ENCODE data around the gene DBX2.
"Not testable (repeated sequence)": the region's sequence is repeated elsewhere in the genome, so short reads cannot be mapped to it uniquely, and the experiment has no call there.

The DBX2 gene

DNA sequence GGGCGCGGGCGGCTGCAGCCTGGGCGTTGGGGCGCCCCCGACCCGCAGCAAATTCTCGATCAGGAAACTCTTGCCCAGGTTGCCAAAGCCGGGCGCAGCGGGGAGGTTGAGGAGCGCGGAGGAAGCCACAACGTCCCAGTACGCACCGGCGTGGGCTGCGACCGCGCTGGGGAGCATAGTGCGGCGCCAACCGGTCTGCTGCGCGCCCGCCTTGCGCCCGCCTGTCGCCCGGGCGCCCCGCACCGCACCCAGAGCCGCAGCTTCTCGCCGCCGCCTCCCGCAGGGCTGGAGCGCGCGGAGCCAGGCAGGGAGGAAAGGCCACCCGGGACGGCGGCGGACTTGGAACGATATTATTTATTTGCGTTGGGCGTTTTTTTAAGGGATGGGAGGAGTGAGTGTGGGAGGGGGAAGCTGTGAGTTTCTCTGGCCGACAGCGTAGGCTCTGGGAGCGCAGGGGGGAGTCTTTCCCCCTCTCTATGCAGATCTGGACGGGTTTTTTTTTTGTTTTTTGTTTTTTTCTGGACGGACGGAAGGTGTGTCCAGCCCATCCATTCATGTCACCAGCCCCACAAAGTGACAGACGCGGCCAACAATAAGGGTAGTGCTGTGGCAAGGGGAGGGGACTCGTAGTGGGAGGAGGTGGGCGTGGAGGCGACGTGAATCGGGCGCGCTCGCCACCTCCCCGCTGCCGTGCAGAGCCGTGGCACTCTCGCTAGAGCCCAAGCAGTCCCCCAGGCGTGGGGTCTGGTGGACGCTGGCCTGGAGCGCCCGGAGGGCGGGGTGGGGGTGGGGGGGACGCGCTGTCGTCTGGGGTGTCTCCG lies at the start of gene DBX2:
TSS of gene DBX2 (minus strand) at position 349 of the 821 bp plus-strand sequence. CDS start at position 177, 172 bp downstream.
- DNase-seq: no peak

DNA sequence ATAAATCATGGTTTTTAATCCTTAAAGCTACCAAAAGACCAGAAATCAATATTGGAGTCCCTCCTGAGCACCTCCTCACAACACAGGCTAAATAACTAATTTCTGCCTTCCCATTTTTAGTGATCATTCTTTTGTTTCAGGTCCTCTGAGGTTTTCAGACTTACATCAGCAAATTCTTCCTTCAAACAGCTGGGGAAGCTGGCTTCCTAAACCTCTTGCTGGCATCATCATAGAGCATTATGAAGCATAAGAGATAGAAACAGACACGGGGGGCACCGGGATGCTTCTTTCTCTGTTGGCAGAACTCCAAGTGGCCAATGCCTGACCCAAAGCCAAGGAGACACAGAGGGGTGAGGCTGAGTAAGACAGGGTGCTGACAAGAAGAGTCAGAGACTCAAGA lies 47.9 kb upstream of the DBX2 start:
- no peak for DNase-seq

DNA sequence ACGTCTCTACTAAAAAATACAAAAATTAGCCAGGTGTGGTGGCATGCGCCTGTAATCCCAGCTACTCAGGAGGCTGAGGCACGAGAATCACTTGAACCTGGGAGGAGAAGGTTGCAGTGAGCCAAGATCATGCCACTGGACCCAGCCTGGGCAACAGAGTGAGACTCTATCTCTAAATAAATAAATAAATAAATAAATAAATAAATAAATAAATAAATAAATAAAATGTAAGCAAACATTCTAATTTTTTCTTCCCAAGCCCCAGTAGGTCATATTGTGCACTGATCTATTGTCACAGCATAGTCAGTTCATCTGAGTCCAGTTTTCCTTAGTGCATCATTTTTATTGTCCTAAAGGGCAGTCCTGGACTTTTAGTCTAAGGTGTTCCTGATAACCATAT lies 44.5 kb upstream of the DBX2 start:
- not testable (repeated sequence) for DNase-seq

DNA sequence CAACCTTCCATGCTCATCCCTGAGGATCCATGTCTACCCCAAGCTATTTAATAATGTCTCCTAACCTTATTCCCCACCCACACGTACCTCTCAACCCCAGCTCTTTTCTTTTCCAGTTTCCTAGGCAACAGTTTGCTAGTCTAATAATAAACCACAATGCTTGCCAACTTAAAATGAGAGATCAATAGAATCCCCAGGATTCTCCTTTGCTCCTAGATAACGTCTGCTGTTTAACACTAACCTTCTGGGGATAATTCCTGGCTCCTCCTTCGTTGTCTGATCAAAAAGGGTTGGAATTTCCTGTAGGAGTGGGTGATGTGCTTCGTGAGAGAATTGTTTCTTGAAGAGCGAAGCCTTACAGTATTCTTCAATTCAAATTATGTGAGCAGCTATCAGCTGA lies 42.2 kb upstream of the DBX2 start:
- DNase-seq: no peak

DNA sequence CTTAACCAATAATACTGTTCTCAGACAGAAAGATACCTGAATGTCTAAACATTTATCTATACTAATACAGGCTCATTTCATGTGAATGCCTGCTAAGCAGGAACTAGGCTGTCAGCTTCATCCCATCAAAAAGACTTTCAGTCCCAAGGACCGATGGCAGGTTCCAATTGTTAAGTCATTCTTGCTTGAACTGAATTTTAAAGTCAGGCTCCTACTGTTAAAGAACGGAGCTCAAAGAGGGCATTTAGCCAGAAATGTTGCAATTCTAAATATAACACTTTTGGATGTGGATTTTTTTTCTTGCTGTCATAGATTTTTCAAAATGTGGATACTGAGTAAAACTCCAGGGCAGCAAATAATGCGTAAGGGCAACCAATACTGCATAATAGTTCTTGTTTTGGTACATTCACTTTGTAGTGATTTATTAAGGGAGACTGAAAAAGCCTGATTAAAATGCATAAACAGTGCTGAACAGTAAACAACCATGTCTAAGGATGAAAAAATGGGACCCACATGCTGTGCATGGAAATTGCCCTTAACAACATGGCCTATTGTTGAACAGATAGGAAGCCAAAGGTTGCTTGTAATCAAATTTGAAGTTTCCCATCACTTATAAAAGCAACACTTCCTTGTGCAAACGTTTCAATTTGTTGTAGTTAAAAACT lies 38.6 kb upstream of the DBX2 start:
- no peak for DNase-seq

DNA sequence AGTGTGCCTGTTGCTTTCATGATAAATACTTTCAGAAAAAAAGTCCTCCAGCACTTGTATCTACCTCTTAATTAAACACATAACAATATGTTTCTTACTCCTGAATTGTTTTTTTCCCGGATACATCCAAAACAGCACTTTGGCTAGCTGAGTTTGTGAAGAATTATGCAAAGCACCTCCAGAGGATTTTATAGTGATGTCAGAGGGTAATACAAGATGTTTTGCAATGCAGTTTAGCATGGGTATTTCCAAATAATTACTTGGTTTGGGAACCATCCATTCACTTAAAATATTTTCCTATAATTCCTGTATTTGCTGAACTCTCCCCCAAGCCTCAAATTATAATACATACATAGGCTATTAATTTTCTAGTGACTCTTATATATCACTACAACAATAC lies 37.7 kb upstream of the DBX2 start:
- no peak for DNase-seq

DNA sequence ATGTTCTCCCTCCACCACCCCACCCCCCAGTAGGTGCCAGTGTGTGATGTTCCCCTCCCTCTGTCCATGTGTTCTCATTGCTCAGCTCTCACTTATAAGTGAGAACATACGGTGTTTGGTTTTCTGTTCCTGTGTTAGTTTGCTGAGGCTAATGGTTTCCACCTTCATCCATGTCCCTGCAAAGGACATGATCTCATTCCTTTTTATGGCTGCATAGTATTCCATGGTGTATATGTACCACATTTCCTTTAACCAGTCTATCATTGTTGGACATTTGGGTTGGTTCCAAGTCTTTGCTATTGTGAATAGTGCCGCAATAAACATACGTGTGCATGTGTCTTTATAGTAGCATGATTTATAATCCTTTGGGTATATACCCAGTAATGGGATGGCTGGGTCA lies 33.3 kb upstream of the DBX2 start:
- DNase-seq: not testable (repeated sequence)

DNA sequence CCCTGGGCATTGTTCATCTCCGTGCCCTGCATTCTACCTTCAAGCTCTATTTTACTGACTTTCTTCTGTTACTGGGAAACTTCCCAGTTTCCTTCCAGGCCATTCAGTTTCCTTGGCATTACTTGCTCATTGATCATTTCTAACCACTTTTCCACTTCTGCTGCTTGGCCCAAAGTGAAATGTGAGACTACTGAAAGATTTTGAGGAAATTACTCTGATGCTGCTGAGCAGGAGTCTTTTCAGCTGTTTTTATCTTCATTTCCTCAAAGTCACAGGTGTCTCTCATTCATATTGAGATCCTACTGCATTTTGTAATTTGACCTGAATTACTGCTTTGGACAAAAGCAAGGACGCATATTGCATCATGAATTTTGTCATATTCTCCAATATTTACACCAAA lies 26.4 kb upstream of the DBX2 start:
- DNase-seq: no peak

DNA sequence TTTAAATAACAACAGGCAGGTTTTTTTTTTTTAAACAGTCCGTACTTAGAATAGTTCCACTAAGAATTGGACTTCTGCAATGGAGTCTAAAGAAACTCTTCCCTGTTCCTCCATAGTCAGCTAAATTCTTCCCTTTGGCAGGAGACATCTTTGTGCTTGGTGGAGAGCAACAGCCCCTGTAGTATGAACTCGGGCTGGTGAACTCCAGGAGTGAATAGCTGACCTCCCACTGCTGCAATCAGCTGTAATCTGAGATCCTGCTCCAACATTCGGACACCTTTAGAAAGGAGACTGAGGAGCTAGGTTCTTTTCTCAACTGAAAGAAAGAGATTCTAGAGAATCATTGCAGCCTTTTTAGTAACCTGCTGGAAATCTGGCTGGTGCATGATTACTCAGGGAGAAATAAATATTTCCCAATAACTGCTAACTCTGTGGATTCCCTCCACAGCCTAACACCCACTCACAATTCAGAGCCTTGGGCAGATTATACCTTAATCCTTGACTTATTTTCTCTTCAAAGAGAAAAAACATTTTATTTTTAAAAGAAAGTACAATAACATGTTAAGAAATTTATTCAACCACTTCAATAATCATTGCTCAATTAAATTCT lies 25.6 kb upstream of the DBX2 start:
- no peak for DNase-seq

DNA sequence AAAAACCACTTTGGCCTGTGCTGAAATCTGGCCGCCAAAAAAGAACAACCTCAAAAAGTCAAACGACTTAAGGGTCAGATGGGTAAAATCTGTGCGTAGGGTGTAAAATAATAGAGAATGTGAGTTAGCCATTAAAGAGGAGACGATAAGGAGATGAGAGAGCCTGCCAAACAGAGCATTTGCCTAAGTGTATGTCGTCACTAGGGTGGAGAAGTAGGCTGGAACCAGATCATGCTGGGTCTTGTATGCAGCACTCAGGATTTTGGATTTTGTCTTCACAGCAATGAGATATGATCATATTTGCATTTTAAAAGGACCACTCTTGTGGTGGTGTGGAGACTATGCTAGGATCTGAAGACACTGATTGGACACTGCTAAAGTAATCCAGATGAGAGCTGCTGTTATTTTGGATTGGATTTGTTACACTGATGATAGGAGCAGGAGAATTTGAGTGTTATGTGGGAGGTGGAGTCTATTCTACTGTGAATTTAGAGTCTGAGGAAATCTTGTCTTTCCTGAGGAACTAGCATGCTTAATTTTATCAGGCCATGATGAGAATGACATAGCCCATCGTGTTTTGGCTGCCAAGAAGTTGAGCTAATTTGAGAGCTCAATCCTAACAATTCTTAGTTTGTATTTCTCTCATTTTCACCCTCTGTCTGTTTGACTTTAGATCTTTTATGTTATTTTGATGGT lies 24.8 kb upstream of the DBX2 start:
- DNase-seq: no peak

DNA sequence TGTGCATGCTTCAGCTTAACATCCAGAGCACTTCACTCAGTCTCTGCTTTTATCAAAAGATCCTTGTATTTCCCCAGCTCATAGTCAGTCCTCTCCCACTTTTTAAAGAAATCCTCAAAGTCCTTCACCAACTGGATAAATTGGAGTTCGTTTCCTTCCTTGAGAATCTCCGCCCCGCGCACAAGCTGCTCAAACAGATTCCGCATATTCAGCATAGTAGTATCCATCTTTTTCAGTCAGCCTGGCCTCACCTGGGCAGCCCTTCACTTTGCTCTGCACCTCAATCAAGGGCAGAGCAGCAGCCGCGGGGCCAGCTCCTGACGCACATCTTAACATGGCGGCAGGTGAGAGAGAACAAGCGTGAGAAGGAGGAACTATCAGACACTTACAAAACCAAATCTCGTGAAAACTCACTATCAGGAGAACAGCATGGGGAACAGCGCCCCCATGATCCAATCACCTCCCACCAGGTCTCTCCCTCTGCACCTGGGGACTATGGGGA lies 14.3 kb upstream of the DBX2 start:
- DNase-seq: no peak

DNA sequence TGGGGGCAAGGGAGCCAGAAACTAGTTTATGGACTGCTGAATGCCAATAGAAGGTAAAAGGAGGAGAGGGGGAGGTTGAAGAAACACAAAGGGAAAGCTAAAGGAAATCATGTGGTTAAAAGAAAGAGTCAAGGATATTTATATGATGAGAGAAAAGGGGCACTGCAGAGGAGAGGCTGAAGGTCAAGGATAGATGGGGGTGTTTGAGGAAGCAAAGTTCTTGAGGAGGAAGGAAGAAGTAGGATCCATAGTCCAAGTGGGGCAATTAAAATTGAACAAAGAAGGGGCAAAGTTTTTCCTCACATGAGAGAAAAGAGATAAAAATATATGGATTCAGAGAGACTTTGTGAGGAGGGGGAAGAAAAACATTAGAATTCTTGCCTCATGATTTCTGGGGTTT lies 10.1 kb upstream of the DBX2 start:
- no peak for DNase-seq

DNA sequence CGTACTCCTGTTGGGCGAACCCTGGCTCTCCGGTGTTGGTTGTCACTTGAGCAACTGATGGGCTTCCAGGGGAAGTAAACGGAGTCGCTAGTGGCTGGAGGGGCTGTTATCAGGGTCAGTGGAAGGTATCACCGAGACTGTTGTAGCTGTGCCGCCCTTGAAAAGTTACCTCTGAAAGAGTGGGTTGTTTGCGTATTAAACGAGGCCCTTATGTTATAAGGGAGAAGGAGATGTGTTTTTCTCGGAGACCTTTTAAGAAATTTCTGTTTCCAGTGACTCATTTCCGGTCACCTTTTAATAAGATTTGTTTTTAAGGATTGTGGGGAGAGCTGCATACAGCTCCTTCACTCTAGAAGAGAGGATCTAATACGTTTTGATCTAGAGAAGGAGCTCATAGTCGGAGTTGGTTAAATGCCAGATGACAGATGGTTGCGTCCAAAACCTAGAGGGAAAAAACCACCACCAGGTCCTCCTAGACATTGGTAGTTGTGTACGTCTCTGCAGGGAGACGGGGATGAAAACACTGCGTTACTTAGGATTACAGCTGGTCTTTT lies 750 bp upstream of the DBX2 start:
- DNase-seq: no peak

DNA sequence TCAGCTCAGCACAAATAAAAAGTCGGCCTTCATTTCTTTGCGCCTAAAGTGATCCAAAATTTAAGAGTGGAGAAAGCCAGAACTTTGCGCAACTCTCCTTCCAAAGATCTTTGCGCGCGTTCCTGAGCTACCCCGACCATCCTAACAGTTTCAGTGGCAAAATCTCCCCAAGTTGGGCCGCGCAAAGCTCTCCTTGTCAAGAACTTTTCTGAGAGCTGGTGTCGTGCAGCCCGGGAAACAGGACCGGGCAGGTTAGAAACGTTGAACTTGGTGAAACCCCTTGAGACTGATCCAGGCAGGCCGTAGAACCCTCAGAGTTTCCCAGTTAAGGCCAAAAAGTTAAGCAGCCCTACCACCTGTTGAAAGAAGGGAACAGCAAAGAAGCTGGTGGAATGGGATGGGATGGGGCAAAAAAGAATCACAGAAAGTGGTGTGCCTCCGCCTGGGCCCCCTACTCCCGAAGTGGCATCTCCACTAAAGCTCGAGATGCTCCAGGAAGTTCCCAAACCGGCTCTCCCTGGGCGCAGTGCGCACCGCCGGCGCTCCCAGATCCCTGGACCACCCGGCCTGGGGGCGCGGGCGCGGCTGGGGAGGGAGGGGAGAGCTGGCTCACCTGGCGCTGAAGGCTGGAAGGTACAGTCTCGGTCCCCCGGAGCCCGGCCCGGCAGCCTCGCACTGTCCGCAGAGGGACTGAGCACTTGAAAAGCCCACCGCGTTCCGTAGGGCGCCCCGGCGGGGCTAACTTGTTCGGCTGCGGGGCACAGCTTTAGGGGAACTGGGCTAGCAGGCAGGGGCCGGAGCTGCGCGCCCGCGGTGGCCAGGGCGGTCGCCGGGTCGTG lies 768 bp downstream of the DBX2 start:
- DNase-seq: no peak

DNA sequence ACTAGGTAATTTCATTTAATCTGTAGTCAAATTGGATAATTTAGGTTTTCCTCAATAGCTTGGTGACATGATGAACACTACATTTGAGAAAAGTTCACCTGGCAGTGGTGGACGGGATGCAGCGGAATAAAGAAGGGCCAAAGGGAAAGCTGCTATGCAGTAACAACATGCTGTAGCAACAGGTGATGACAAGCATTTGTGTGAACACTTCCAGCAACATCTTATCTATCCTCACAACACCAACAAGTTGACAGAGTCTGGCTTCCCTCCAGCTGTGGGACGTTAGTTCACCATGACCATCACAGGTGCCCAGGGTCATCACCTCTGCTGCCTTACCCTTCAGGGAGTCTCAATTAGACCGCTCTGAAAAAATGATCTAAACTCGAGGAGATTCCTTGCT lies 8.3 kb downstream of the DBX2 start:
- no peak for DNase-seq

DNA sequence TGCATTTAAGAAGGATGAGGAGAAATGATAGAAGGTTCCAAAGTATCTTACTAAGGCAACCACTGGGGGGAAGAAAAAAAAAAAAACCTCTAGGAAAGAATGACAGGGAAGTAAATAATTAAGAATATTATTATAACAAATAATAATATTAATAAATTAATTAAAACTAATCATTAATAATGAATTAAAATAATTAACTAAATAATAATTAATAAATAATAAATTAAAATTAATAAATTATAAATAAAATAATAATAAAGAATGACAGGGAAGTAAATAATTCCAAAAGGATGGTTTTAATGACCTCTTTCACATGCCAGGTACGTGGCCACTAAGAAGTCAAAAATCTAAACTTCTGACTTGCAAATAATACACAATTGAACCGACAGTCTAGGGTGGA lies 9.9 kb downstream of the DBX2 start:
- no peak for DNase-seq

DNA sequence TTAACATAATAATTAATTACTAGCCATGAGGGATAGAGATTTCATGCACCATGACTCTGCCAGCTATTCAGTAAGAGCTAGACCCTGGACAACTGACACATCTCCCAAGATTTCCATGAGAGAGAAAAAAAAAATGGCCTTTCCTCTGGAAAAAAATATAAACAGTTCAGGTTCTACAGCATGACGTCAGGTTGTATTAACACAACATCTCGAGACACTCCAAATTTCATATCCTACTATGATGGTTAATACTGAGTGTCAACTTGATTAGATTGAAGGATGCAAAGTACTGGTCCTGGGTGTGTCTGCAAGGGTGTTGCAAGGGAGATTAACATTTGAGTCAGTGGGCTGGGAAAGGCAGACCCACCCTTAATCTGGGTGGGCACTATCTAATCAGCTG lies 11.1 kb downstream of the DBX2 start:
- no peak for DNase-seq

DNA sequence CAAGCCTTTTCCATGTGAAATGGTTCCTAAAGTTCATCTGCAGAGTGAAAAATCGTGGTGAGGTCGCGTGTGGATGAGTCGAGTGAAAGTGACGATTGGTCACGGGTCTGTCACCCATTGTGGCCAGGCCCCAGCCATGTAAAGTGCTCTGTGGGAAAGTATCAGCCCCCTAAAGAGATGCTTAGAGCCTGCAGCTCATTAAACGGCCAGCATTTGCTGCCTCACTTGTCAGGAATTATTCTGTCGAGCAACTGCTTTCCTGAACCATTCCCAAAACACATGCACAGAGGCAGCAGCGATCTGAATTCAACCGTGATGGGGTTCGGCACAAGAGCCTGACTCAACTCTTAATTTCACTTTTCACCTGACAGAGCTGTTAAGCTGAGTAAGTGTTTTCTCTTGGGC lies 16.0 kb downstream of the DBX2 start:
- no peak for DNase-seq

DNA sequence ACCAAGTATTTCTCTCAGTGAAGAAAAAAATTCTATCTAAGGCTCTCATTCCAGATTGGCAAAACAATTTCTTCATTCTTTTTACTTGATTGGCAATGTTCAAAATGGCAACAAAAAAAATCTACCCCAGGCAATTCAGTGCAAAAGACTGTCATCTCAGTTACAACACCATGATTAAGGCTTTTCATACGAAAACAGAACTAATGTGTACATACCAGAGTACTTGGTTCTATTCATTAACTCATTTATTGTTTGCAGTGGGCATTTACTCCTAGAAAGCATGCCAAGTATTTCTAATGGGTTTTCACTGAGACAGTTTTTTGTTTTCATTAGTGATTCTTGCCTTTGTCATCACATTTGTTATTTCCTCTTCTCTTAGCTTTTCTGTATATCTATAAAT lies 33.0 kb downstream of the DBX2 start:
- DNase-seq: no peak

DNA sequence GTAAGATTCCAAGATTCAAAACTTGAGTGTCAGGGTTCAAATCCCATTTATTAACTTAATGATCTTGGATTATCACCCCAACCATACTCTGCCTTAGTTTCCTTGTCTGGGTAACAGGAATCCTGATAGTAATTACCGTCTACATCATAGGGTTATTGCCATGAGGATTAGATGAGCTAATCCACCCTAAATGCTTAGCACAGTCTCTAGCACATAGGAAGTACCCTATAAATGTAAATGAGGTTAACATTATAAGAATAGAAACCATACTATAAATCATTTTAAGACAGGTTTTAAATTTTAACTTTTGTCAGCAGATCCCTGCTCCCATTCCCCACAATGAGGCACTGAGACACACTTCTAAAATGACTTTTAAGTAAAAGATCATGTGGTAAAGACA lies 36.5 kb downstream of the DBX2 start:
- no peak for DNase-seq

DNA sequence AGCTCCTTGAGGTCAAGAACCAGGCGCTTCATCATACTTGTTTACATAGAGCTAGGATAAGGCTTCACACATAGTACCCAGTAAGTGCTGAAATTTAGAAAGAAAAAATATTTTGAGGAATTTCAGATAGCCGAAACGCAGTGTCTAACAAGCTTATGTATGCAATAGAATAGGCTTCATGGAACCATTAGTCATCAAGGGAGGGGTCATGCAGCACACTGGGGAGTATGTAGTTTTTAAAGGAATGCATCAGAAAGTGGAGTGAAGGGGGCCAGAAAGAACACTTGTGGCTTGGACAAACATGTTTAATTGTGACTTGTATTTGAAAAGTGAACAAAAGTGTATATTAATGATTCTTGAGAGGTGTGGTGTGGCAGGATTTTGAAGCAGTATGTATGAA lies 38.1 kb downstream of the DBX2 start:
- DNase-seq: no peak

DNA sequence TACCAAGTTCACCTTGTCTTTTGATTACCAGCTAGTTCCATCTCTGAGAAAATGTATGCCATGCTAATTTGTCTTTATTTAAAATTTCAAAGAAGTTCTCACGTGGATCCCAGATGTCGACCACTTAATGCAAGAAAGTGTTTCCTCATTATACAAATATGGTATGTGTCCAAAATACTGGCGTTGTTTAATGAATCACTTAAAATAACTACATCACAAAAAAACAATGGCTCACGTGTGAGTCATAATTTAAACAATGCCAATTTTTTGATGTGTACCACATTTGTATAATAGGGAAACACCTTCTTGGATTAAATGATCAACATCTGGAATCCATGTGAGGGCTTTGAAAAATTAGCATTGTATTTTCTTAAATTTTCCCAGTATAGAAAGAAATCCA lies 40.8 kb downstream of the DBX2 start:
- no peak for DNase-seq

All from activated CD4-positive, alpha-beta T cell treated with anti-CD3 and anti-CD28 coated beads, Interleukin-2, amount 50 U/mL, for 48 hours (primary cell).